ENCODE data around the gene DYRK1A.

DYRK1A gene

DNA sequence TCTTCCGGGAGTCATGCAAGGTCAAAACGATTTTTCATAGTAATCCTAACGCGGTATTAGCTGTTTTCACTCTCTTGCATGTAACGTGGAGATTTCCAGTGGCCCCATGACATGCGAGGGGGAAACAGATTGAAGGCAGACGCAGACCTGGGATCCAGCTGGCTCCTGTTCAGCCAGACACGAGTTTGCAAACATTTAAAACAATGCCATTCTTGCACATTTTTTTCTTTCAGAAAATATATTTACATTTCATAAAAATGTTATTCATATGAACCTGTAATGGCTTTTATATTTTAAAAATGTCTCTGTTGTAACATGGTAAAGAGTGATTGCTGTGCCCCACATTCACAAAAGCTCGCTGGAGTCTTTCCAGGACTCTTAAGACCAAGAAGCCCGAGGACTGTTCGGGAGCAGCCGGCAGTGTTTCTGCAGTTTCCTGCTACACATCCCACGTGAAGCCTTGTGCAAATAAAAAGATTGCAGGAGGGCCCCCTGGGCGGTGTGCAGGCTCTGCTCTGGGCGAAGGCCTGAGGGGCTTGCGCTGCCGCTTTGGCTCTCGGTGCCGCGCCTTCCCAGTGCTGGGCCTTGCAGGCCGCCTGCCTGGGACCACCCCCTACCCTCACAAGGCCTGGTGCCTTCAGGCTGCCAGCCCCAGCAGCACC lies 184.9 kb downstream of the DYRK1A start:
- peak; percentile 44 for DNase-seq

DNA sequence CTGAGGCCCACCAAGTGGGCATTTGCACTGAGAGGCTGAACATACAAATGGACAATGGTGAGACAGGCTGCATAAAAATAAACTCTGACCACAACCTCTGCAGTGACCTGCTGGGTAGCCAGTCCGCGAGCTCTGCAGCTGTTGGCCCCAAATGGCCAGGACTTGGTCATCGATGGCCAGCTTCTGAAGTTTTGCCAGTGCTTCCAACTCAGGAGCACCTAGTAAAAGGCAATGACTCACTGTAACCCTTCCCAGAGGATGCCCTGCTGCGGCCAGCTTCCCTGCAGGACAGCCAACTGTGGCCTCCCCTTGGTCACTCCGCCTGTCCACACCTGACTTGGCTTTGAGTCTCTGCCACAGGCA lies 185.4 kb downstream of the DYRK1A start:
- DNase-seq: no peak

DNA sequence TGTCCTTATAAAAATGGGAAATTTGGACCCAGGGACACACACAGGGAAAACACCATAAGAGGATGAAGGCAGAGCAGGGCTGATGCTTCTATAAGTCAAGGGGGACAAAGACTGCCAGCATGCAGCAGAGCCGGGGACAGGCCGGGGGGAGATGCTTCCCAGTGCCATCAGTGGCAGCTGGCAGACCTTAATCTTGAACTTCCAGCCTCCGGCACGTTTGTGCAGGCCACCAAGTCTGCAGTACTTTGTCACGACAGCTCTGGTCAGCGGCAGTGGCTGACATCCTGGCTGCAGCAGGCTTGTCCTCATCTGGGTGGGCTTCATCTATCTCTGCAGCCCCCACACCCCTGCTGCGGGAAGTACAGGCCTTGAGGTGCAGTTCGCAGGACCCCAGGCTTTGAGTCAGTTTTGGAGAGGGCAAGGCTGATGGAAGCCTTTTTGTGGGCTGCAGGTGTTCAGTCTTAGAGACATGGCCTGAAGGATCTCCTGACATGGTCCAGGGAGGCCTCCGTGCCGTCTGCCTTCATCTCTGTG lies 186.0 kb downstream of the DYRK1A start:
- DNase-seq: no peak

DNA sequence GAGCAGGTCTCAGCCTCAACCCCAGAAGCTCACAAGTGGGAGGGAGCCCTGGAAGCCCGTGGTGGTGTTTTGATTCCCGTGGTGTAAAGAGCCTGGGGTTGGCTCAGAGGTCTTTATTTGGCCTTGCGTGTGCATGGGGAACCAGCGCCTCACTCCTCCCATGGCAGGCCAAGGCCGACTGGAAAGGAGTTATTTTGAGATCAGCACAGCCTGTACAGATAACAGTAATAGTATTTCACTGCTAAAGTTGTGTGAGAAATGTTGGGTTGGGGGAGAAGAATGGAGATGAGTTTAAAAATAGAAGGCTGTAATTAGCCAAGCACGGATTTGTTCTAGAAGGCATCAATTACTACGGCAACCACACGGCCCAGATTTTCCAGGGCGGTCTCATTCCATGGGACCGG lies 186.5 kb downstream of the DYRK1A start:
- no peak for DNase-seq

DNA sequence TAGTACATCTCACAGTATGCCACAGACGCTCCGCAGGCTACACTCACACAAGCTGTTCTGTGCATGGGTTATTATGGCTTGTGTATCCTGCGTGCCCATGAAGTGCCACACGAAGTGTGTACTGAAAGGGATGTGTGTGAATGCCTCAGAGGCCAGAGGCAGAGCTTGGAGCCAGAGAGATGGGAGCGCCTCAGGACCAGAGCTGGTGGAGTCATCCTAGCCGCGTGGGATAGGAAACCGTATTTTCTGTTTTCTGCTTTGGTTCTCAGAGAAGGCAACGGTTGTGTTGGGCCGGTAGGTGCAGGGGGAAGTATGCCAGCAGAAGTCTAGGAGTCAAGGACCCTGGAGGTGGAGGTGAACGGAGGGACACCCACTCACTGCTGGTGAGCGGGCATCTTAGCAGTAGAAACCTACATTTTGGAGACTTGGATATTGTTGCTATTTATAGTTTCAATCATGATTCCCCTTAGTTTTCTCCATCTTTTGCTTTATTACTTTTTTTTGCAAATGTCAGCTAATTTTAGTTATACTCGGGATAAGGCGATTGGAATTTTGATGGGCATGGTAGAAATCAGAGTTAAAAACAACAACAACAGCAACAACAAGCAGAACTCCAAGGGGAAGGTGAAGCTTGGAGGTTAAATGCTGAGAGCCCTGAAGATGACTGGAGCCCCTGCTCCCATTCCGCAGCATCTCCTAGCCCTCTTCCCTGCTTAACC lies 188.2 kb downstream of the DYRK1A start:
- DNase-seq: no peak

DNA sequence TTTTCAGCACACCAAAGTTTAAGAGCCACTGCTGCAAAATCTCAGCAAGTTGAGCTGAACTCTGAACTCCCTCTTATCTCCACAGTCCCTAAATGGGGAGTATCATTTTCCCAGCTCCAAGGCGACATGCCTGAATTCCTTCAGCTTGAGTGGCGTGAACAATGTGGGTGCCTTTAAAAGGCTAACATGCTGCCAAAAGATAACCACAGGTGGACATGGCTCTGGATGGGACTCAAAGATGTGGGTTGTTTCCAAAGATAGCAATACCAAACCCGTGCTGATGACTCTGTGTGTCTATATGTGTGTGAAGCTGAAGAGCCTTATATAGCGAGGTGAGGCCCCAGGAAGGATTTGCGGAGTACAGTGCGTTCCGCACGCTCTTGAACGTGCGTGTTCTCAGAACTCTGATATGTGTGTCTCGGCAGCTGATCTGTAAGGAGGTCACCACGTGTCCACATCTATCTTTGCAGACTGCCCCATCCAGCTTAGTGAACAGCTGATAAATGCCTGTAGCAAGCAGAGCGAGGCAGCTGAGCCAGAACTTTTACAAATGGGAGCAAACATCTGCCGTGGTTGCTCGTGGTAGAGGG lies 189.2 kb downstream of the DYRK1A start:
- DNase-seq: no peak

DNA sequence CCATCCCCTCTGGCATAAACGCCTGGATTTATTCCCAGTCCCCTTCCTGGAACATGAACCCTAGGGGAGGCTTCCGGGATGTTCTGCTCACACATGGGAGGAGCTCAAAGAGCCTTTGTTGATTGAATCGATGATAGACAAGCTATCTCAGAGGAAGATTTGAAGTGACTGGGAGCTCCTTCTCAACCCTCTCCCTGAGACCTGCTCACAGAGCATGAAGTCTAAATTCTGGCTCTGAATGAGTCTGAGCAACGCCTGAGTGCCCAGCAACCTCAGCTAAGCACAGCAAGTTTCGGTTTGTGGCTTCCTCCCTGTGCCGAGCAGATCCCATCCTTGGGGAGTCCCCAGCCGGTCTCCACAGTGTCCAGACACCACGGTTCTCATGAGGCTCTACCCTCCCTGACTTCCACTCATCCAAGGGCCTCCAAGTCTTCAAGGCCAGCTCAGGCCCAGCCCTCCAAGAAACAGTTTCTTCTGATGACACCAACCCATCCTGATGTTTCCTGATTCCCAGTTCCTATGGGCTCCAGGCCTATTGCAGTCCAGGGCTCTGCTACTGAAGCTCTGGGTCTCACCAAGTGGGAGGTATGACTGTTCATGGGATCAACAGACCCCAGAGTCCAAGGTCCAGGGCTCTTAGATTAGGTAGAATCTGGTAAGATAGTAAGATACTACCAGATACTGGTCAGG lies 190.8 kb downstream of the DYRK1A start:
- no peak for DNase-seq

DNA sequence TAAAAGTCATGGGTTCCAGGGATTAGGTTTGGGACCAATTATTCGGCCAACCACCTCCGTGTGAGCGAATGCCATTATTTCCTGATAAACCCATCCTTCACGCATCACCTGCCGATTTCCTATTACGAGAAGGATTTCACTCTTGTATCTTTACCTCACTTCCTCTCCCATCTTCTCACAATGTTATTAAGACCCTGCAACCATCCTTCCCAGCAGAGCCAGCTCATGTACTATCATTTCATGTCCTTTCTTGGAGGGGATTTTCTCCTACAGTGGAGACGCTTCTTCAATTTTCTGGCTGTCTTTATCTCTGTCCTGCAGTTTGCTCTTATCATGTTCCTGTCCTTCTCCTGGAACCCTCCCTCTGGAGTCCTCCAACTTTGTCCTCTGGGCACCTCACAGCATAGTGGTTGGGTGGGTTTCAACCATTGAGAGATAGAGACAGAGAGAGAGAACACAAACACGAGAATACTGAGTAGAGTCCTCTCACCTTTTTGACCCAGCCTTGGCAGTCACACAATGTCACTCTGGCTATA lies 192.2 kb downstream of the DYRK1A start:
- no peak for DNase-seq

DNA sequence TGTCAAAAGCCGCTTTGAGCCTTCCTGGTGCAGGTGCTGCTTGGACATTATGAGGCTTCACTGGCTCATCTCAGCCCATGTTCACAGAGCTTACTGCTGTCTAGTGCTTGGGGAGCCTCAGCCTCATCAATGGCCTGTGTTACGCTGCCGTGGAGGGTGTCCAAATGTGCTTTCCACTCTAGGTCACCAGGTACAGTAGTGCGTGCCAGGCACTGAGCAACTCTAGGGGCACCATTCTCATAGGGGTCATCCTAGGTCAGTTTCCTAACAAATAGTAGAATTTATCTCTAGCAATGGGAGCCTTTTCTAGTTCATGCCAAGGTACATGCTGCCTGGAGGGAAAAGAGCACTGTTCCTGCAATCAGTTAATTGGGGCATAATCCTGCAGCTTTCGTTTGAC lies 193.8 kb downstream of the DYRK1A start:
- DNase-seq: no peak

DNA sequence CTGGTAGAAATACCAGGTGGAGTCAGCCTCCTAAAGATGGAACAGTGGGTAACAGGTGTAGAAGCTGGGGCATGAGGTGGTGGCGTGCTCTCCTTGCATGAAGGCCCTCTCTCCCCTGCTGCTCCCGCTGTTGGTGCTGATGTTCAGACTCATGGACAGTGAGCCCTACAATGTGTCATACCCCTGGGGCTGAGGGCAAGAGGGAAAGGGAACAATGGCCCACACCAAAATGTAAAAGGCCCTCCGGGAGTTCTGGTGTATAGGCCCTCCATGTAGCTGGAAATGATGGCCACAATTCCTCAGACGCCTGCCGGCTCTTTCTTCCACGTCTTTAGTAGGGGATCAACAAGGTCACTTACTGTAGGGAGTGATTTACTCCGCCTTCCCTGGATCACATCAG lies 194.9 kb downstream of the DYRK1A start:
- no peak for DNase-seq

DNA sequence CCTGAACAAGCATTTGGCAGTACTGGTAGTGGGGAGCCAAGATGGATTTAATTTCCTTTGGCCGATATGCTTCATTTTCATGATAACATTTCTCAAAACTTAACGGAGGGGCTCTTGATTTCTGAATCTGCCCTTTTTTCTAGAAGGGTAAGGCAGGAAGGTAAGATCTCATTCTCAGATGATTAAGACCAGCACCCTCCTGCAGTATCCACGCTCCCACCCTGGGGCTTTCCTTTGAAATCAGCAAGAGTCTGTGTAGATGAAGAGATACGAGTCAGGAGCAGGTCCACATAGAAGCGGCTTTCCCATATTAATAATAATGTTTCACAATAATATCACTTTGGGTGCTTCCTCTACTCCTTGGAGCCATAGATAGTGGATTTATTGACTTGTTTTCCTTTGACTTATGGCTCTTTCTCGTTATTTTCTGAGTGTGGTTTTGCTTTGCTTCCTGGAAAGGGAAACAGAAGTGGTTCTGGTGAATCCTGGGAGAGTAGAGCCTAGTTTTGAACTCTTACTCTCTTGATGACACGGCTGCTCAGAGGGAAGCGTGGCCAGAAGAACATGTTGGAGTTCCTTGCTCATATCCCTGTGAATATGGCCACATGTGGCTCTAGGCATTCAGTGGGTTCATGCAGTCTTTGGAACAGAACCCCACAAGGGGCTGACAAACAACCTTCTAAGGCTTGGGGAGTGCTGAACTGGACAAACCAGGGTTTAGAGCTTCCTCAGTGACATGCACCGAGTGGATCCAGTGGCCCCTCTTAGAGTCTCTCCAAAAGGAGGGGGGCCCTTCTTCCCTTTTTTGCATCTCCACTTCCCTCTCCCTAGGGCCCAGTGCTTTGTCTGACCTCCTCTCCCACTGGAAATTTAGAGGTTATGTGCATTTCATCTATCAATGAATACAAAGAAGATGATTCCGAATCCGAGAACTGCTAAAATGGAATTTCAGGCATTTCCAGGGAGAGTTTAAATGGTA lies 195.7 kb downstream of the DYRK1A start:
- DNase-seq: no peak

DNA sequence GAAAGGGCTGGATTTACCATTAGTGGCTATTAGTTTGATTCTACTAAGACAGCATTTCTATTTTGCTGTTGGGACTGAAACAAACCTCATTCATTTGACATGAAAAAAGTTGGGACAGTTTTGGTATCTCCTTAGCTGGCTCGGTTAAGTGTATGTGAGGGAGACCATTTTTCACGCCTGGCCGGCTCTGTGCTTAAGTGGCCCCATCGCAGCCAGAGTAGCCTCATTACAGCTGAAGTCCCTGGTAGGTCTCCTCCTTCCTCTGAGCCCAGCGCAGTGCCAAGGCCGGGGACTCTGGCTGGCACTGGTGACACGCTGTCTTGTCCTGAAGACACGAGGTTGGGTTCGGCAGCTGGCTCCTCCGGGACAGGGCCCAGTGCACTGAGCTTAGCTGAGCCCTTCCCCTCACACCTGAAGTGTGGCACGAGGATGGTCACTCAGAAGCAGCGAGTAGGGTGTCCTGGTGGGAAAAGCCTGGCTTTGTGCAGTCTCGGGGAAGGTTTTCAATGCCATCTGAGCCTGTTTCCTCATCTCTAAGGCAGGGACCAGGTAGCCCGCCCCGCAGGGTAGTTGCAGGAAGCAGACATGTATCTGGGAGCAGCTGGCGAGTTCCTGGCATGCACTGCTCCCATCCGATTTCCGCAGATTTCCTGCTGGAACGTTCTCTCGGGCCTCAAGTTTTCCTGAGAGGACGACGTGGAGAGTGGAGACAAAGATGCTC lies 196.5 kb downstream of the DYRK1A start:
- DNase-seq: no peak

DNA sequence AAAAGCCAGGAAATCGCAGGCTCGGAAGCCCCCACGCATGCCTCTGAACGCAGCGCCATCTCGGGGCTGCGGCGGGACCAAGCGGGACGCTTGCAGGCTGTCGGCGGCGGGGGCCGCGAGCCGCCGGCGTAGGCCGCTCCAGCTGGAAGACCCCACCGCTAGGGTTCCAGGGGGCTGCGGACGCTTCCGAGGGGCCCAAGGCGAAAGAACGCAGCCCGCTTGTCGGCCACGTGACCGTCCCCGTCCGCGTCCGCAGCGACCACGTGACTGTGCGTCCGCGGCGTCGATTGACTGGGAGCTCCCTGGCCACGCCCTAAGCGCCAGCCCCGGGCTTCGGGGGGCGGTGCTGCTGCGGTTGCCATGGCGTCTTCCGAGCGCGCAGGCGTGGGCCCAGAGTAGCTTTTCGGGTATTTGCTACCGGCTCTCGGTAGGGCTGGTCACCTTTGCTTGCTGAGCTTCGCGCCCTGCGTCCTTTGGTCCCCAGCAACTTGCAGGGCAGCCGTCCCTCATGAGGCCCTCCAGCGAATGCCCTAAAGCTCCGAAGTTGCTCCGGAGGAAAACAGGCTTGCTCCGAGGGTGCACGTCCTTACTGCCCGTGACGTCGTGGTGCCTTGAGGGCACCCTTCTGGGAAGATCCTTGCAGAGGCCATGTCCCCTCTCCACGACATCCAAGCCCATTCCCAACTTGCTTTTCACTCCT lies 197.2 kb downstream of the DYRK1A start:
- DNase-seq: peak; percentile 95

DNA sequence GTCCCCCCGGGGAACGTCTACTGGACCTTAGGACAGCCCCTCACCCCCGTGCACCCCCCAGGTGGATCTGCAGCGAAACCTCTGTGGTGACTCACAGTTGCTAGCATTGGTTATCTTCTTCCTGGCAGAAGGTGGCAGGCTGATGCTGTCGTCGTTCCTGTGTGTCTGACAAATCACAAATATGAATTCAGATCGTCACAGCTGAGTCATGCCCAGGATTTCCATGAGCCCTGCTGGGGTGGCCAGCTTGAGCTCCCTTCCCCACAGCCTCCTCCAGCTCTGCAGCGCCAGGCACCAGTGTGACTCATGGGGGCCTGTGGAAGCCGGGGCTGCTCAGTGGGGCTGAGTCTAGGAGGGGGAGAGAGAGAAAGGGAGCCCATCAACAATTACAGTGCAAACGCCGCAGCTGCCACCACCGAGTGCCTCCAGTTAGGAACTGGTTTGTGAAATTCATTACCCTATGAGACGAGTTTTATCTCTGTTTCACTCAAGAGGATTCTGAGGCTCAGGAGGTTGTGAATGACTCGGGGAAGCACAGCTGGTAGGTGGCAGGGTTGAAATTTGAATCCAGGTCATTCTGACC lies 197.9 kb downstream of the DYRK1A start:
- peak; percentile 100 for DNase-seq

DNA sequence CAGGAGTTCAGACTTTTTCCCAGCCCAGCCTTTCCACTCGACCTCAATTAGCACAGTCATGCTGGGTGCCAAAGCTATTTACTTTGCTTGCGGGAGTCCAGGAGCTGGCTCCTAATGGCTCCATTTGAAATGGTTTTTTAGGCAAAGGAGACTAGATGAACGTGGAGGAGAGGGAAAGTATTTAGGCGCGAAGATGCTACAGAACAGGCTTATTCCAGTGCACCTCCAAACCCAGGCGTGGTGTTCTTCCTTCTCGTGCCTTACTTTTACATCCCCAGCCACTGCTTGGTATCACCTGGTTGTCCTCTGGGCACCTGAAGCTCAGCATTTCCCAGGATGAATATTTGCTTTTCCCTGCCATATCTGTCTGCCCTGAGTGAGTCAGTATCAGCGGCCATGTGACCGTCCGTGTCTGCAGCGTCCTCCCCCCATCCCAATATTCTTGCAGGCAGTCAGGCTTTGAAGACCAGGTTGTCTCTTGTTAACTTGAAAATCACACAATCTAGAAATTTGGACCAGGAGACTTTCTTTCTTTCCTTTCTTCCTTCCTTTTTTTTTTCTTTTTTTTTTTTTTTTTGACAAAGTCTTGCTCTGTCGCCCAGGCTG lies 198.5 kb downstream of the DYRK1A start:
- peak; percentile 21 for DNase-seq

DNA sequence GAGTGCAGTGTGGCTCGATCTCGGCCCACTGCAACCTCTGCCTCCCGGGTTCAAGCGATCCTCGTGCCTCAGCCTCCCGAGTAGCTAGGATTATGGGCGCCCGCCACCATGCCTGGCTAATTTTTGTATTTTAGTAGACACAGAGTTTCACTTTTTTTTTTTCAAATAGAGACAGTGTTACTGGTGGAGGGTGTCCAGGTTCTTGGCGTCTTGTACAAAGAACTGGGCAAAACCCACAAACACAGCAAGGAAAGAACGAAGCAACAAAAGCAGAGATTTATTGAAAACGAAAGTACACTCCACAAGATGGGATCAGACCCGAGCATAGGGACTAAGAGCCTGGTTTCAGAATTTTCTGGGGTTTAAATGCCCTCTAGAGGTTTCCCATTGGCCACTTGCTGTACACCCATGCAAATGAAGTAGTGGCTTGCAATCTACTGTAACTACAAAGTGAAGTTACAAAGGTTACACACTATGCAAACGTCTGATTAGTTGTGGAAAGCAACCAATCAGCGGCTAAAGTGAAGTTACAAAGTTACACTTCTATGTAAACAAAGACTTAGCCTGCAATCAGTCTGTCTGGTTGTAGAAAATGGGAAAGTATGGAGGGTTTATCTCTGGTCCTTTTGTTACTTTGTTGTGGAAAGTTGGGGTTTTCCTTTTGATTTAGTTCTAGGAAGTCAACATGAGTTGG lies 199.1 kb downstream of the DYRK1A start:
- peak; percentile 33 for DNase-seq

DNA sequence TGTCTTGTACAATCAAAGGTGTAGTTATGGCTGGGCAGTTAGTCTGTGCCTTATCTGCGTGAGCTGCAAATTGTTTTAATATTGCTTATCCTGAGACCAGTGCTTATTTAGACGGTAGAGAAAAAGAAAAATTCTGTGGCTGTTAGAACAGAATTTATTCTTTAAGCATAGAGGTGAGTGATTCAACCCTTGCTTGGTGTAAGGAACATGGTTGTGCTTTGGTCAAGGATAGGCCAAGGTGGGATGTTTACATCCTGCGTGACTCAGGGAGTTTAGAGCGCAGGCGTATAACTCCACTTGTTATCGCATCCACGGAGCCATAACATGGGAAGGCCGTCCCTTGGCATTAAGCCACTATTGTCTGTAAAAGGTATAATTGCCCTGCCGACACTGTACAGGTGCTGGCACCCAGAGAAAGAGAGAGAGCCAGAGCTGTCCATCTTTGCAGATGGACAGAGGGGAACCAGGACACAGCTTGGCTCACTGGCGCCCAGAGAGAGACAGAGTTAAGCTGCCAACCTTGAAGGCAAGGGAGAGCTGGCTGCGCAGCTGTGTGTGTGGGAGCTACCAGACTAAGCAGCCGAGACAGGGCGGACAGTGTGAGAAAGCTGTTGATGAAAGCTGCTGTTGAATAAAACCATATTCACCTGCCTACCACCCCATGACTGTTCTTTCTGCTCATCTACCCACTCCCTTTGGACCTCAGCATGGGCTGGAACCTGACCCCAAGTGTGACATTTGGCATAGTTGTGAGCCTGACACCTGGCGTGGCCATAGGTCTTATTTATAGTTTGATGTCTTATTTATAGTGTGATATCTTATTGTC lies 200.4 kb downstream of the DYRK1A start:
- no peak for DNase-seq

DNA sequence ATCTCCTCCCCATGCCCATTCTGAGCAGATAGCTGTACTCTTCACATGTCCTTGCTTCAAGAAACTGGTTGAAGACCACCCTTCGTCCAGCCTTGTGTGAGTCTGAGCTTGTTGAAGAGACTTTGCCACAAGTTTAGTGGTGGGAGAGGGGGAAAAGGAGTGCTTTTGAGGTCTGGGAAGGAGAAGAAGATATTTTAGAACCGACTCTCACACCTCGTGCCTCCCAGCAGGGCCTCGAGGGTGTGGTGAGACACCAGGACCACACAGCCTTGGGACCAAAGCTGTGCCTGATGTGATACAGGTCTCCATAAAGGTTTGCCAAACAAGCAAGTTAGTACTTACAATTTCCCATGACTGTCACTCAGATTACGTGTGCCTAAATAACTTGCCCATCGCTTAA lies 201.8 kb downstream of the DYRK1A start:
- no peak for DNase-seq

Data from fibroblast of skin of right biceps (primary cell).